Erythroblast (primary cell): ENCODE data around the gene DISC1.

Experiments
- GATA1 ChIP-seq: IDR thresholded peaks from 2 replicates; pipeline ENCODE4 v1.6.1; 2011; ENCODE audit warnings: low read depth, mild to moderate bottlenecking, control low read depth, low read length, moderate library complexity
- POLR2A ChIP-seq: IDR thresholded peaks from 2 replicates; pipeline ENCODE4 v1.6.1; 2011; ENCODE audit warnings: mild to moderate bottlenecking, low read length

DNA sequence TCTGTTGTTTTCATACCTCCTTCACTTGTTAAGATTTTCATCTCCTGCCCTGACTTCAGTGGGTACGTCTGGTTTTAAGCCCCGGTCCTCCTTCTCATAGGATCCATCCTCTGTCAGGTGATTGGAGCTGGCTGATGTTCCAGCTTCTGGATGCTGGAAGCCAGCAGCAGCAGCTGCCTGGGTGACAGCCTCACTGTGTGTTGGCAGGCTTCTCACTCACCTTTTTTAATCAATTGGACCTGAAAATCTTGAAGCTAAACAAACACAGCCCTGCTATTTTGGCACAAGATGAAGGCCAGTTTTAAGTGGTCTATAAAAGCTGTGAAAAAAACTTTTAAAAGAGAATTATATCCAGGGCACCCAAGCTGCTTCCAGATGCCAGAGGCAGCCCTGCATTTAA, 181.0 kb downstream of the DISC1 start:
- no peak for TF ChIP-seq POLR2A
- no peak for TF ChIP-seq GATA1
